Nephron (organoid): Measurements from ENCODE around the gene DACH1.

Experiments used
- H3K27ac Mint-ChIP-seq, 3 experiments: 2 replicates each; pipeline ENCODE4 v1.8.0; 2020; ENCODE audit warnings: mixed read lengths in 3 of 3, mild to moderate bottlenecking in 2 of 3, moderate library complexity in 1 of 3
- H3K27me3 Mint-ChIP-seq: 2 replicates; pipeline ENCODE4 v1.8.0; 2021; ENCODE audit warnings: low read depth, mild to moderate bottlenecking, moderate library complexity, mixed read lengths
- H3K36me3 Mint-ChIP-seq: 2 replicates; pipeline ENCODE4 v1.8.0; 2020; ENCODE audit warnings: low read depth, mixed read lengths
- H3K4me1 Mint-ChIP-seq: 2 replicates; pipeline ENCODE4 v1.8.0; 2020; ENCODE audit warnings: mixed read lengths
- H3K4me3 Mint-ChIP-seq, 3 experiments: 2 replicates each; pipeline ENCODE4 v1.8.0; 2020; ENCODE audit warnings: mild to moderate bottlenecking in 3 of 3, mixed read lengths in 3 of 3, moderate library complexity in 2 of 3
- H3K9me3 Mint-ChIP-seq: 2 replicates; pipeline ENCODE4 v1.8.0; 2020; ENCODE audit warnings: mixed read lengths
- CTCF ChIP-seq, 3 experiments: fragments of 200-600 bp; sonication (generic); IDR thresholded peaks; one replicate each; pipeline ENCODE4 v1.5.0; 2021; ENCODE audit warnings: antibody characterized with exemption in 3 of 3; ENCODE audit not compliant: unreplicated experiment in 3 of 3

DACH1 gene

GRCh38 chr13:71864986-71865873 lies 1.8 kb downstream of the DACH1 start:
- Mint-ChIP-seq H3K36me3 (peaks cover 5% of the 10 kb centered on the region), H3K9me3 (no peaks in the 10 kb centered on the region), H3K4me1 (peaks cover 22% of the 10 kb centered on the region), H3K27me3 (peaks cover 26% of the 10 kb centered on the region), H3K4me3 (peak overlapping the region; percentile 99 to 100 (median 100)), H3K27ac (peak overlapping the region; percentile 97 to 99 (median 97))
- no peak for TF ChIP-seq CTCF (IDR thresholded peaks at IDR 0.05; ENCODE audit: unreplicated experiment in 3 of 3)

GRCh38 chr13:71864094-71864985 lies 2.7 kb downstream of the DACH1 start:
- H3K4me3 Mint-ChIP-seq = peak overlapping the region; percentile 99 to 100 (median 100)

GRCh38 chr13:71863254-71863865 lies 3.6 kb downstream of the DACH1 start:
- peaks cover 13% of the 10 kb centered on the region for H3K4me1 Mint-ChIP-seq
- H3K27me3 Mint-ChIP-seq = peaks cover 16% of the 10 kb centered on the region
- peaks cover 9% of the 10 kb centered on the region for H3K36me3 Mint-ChIP-seq
- H3K27ac Mint-ChIP-seq = peak overlapping the region; percentile 97 to 99 (median 97)
- no peaks in the 10 kb centered on the region for H3K9me3 Mint-ChIP-seq
- no peak for TF ChIP-seq CTCF (IDR thresholded peaks at IDR 0.05; ENCODE audit: unreplicated experiment in 3 of 3)
- H3K4me3 Mint-ChIP-seq = peak overlapping the region; percentile 99 to 100 (median 100)

More at GRCh38 chr13:71864094-71864985, 2.7 kb downstream of the DACH1 start:
- H3K27me3 Mint-ChIP-seq = peaks cover 21% of the 10 kb centered on the region
- TF ChIP-seq CTCF (IDR thresholded peaks at IDR 0.05; ENCODE audit: unreplicated experiment in 3 of 3) = no peak
- peaks cover 16% of the 10 kb centered on the region for H3K4me1 Mint-ChIP-seq
- H3K27ac Mint-ChIP-seq = peak overlapping the region; percentile 97 to 99 (median 97)
- H3K36me3 Mint-ChIP-seq = peaks cover 5% of the 10 kb centered on the region
- H3K9me3 Mint-ChIP-seq = no peaks in the 10 kb centered on the region

- Mint-ChIP-seq H3K9me3 (no peaks in the 10 kb centered on the region), H3K27ac (peak overlapping the region; percentile 97 to 99 (median 97)), H3K4me1 (peaks cover 13% of the 10 kb centered on the region), H3K4me3 (peak overlapping the region; percentile 99 to 100 (median 100)), H3K27me3 (peaks cover 14% of the 10 kb centered on the region), H3K36me3 (peaks cover 9% of the 10 kb centered on the region)
- no peak for TF ChIP-seq CTCF (IDR thresholded peaks at IDR 0.05; ENCODE audit: unreplicated experiment in 3 of 3)
Measured at GRCh38 chr13:71862459-71862943, 4.5 kb downstream of the DACH1 start.

- H3K36me3 Mint-ChIP-seq = peaks cover 10% of the 10 kb centered on the region
- peaks cover 13% of the 10 kb centered on the region for H3K4me1 Mint-ChIP-seq
- H3K27me3 Mint-ChIP-seq = peaks cover 13% of the 10 kb centered on the region
- no peak for TF ChIP-seq CTCF (IDR thresholded peaks at IDR 0.05; ENCODE audit: unreplicated experiment in 3 of 3)
- peak overlapping the region; percentile 74 to 97 (median 97) for H3K27ac Mint-ChIP-seq
- no peaks in the 10 kb centered on the region for H3K9me3 Mint-ChIP-seq
- peak overlapping the region; percentile 99 to 100 (median 100) for H3K4me3 Mint-ChIP-seq
Measured at GRCh38 chr13:71861769-71862458, 5.1 kb downstream of the DACH1 start.
